ENCODE data around the gene SNX8.
"Not testable (repeated sequence)": the region's sequence is repeated elsewhere in the genome, so short reads cannot be mapped to it uniquely, and the experiment has no call there.

Gene SNX8

DNA sequence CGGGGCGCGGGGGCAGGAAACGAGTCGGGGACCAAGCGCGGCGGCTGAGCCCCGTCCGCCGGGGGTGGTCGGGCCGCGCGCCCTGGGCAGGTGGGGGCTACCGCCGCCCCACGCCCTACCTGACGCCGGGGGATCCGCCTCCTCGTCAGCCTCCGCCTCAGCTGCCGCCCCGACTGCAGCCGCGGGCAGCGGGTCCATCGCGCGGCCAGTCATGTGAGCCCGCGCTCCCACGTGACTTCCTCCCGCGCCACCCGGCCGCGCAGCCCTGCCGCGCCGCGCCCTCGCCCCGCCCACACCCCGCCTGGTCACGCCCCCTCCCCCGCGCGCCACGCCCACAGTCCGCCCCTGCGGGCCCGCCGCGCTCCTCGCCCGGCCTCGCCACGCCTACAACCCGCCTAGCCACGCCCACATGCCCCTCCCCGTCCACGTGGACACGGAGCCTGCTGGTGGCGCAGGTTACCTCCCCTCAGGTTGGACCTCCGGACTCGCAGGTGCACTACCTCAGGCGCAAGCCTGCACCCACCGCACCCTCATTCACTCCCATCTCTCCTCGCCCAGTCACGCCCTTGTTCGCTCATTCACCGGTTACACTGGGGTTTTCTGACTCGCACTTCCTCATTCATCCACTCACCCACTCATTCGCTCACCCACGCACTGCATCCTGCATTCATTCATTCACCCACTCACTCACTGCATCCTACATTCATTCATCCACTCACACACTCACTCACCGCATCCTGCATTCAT, at the start of gene SNX8:
SNX8 (minus strand) TSS at position 233 of the 747 bp plus-strand sequence; CDS start at position 213, 20 bp downstream.
- peak; percentile 62 for DNase-seq

- no peak for DNase-seq
Observed at GRCh38 chr7:2362385-2363088, 48.3 kb upstream of the SNX8 start.

DNA sequence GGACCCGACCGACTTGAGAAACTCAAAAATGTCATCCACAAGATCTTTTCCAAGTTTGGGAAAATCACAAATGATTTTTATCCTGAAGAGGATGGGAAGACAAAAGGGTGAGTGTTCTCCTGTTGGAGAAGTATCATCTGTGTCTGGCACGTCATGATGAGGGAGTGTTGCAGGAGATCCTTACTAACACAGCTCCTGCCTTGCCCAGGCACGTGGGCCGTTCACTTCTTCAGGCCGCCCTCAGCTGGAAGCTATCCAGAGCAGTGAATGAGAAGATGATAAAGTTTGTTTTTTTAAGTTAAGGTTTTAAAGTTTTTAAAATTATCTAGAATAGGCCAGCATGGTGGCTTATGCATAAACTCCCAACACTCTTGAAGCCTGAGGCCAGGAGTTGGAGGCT, 46.6 kb upstream of the SNX8 start:
- no peak for DNase-seq

DNA sequence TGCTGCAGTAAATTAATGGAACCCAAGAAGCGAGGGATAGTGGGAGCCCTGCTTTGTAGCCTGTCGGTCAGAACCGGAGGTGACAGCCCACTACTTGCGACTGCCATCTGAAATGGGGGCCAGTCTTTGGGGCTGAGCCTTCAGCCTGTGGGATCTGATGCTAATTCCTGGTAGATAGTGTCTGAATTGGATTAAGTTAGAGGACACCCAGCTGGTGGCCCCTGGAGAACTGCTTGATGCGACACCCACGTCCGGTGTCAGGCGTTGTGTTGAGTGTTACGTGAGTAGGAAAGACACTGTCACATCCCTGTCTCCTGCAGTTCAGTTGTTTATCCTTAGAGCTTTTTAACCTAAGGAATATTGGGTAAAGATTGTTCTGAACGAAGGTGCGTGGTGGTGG, 45.4 kb upstream of the SNX8 start:
- DNase-seq = no peak

GRCh38 chr7:2358968-2359527, 44.8 kb upstream of the SNX8 start:
- DNase-seq = no peak

DNA sequence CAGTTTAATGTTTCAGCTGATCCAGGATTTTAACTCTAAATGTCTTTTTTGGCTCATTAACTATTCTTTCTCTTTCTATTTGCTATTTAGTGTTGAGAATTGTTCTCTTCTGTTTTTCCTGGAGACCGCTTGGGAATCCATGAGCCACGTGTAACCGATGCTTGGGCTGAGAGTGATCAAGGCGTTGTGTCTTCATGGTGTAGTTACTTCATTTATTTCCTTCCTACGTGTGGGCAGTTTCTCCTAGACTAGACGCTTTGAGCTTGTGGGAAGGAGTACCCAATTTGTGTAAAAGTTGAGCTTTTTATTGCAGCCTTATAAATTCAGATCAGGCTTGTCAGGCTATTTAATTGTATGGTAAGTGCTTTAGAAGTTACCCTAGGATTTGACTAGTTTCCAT, 43.3 kb upstream of the SNX8 start:
- DNase-seq = no peak

DNA sequence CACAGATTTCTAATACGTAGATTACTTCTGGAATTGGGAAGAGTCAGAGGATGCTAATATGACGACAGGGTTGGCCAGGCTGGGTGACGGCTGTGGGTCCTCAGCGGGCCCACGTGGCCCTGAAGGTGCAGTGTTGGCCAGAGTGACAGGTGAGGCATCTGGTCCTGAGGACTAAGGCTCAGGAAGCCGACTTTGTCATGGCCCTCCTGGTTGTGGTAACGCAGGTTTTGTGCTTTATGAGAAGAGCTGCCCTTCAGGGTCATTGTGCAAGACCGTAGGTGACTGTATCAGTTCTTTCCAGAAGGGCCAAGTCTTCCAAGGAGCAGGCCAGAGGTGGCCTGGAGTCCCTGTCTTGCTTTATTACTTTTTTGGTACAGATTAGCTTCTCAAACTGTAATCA, 42.9 kb upstream of the SNX8 start:
- DNase-seq = no peak

DNA sequence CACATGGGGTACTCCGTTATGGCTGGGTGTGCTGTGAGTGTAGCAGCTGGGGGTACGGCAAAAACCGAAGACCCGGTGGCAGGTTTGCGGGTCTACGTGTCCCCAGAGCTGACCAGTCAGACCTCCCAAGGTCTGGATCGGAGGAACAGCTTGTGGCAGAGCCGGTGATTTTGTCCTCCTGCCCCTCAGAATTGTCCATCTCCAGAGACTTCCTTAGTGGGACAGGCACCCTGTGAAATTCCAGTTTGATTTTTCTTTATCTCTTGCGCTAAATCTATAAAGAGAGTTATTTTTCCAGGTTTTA, 41.4 kb upstream of the SNX8 start:
- DNase-seq = no peak

DNA sequence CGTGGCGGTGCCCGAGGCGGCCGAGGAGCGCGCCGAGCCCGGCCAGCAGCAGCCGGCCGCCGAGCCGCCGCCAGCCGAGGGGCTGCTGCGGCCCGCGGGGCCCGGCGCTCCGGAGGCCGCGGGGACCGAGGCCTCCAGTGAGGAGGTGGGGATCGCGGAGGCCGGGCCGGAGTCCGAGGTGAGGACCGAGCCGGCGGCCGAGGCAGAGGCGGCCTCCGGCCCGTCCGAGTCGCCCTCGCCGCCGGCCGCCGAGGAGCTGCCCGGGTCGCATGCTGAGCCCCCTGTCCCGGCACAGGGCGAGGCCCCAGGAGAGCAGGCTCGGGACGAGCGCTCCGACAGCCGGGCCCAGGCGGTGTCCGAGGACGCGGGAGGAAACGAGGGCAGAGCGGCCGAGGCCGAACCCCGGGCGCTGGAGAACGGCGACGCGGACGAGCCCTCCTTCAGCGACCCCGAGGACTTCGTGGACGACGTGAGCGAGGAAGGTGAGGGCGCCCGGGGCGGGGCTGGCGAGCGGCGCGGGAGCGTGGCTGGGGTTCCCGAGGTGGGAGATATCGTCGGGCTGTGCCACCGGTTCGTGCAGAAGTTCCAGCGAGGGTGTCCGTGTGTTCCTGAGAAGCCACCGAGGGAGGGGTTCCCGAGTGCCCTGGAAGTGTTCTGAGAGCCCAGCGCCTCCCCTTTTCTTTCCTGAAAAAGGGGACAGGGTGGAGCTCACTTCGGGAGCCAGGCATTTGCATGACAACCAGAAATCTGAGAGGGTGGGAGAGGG, 40.9 kb upstream of the SNX8 start:
- no peak for DNase-seq

DNA sequence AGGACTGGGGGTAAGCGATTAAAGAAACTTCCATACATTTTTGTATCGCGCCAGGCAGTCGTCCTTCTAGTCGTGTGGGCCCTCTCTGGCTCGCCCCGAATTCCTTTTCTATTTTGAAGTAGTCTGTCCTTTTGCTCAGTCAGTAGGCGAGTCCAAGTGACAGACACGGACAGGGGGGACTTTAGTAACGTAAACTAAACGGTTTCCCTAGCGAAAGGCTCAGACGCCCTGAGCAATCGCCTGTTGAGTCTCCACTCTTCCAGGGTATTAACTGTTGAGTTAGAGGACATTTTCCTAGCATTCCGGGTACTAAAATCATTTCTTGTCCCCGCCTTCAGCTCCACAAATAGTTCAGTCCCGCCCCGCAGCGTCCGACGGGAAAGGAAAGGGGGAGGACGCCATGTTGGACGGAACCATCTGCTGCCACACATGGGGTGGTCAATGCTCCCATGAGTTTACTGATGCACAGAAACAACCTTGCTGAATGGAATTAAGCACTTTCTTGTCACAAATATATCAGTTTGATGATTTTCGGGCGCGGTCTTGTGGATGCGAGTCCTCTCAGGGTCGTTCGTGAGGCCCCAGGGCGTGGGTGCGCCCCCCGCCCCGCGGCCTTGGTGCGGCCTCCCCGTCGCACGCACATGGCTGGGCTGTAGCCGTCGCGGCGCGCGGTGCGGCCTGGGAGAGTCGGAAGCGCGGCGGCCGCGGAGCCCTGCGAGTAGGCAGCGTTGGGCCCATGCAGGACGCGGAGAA, 40.1 kb upstream of the SNX8 start, which contains the start of gene EIF3B:
EIF3B (plus strand) TSS at position 642 of the 753 bp plus-strand sequence; CDS start at position 737, 95 bp downstream.
- peak; percentile 94 for DNase-seq

- DNase-seq = no peak
Observed at GRCh38 chr7:2353936-2354185, 39.6 kb upstream of the SNX8 start.

GRCh38 chr7:2353113-2353935, 39.1 kb upstream of the SNX8 start:
- no peak for DNase-seq

- DNase-seq = no peak
Observed at GRCh38 chr7:2350861-2351260, 36.6 kb upstream of the SNX8 start.

GRCh38 chr7:2350055-2350454, 35.8 kb upstream of the SNX8 start:
- no peak for DNase-seq

- DNase-seq = not testable (repeated sequence)
Observed at GRCh38 chr7:2347351-2348063, 33.3 kb upstream of the SNX8 start.

DNA sequence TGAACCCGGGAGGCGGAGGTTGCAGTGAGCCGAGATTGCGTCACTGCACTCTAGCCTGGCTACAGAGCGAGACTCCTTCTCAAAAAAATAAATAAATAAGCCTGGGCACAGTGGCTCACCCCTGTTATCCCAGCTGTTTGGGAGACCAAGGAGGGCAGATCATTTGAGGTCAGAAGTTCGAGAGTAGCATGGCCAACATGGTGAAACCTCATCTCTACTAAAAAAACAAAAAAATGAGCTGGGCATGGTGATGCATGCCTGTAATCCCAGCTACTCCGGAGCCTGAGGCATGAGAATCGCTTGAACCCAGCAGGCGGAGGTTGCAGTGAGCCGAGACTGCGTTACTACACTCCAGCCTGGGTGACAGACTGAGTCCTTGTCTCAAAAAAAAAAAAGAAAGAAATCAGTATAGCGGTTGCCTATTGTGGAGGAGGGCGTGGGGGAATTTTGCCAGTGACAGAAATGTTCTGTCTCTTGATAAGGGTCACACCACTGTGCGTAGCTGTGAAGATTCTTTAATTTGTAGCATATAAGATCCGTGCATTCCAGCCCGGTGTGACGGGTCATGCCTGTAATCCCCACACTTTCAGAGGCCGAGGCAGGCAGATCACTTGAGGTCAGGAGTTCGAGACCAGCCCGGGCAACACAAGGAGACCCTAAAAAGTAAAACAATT, 22.5 kb upstream of the SNX8 start:
- no peak for DNase-seq

- not testable (repeated sequence) for DNase-seq
Observed at GRCh38 chr7:2332606-2333231, 18.5 kb upstream of the SNX8 start.

DNA sequence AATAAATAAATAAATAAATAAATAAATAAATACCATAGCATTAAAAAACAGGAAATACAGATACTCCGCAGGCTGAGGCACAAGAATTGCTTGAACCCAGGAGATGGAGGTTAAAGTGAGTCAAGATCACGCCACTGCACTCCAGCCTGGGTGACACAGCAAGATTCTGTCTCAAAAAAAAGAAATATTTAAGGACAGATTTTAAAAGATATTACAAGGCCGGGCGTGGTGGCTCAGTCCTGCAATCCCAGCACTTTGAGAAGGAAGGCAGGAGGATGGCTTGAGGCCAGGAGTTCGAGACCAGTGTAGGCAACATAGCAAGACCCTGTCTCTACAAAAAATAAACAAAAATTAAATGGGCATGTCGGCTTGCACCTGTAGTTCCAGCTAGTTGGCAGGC, 17.5 kb upstream of the SNX8 start:
- DNase-seq = no peak

DNA sequence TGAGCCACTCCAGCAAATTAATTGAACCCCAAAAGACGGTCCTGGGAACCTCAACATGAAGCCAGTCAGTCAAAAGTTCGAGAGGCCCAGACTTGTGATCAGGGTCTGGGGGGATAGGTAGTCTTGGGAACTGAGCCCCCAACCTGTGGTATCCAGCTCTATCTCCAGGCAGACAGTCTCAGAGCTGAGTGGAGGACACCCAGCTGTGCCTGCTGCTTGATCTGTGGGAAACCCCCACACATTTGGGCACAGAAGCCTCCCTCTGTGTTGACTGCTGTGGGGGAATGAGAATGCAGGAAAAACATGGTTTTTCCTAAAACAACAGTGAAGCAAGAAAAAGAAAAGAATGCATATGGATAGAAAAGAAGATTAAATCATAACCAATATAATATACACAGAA, 16.3 kb upstream of the SNX8 start:
- DNase-seq = no peak

- no peak for DNase-seq
Observed at GRCh38 chr7:2326951-2327350, 12.7 kb upstream of the SNX8 start.
